MM.1S (cell line): ENCODE measurements around the gene CSF3R.

ENCODE experiments used
- CTCF ChIP-seq: fragments of 300-600 bp; sonication (generic); IDR thresholded peaks from 2 replicates; pipeline ENCODE4 v1.5.1; 2016; ENCODE audit warnings: antibody characterized with exemption, low read length, mixed read lengths
- EZH2 ChIP-seq: fragments of 300-600 bp; sonication (generic); optimal IDR thresholded peaks from 2 replicates; pipeline ENCODE3; 2017; ENCODE audit warnings: low read depth, mild to moderate bottlenecking, antibody characterized with exemption, low read length, mixed read lengths

- peak; percentile 35 for TF ChIP-seq CTCF
- TF ChIP-seq EZH2, result no peak
Observed at GRCh38 chr1:36446271-36446670, 36.4 kb downstream of the CSF3R start.
